Cardiac septum (tissue), 1 donor: Measurements from ENCODE around the gene PHLDA3. TPM values are rescaled to one million over a fixed set of nuclear protein-coding genes. Genes with fewer than 3 reads are reported as not detected.
"Not testable (repeated sequence)": the region's sequence is repeated elsewhere in the genome, so short reads cannot be mapped to it uniquely, and the experiment has no call there.

Source experiments
- DNase-seq: peaks from one replicate; pipeline ENCODE4 v3.0.0-alpha.2; 2020; ENCODE audit warnings: low spot score
- intact Hi-C: fragments of 100-400 bp; cut with DNase I; formaldehyde crosslinking; loops from one replicate; pipeline ENCODE4 v1.14.0; 2022
- total RNA-seq: library from RNA; stranded (reverse); fragmentation: NEBNext Ultra II Directional; extraction: Animal tissue kit (Norgen Biotek cat#: 25700); gene quantifications from one replicate; pipeline ENCODE4 v1.2.1, GENCODE V29; 2021
- donor health status: DM: no; HTN: no; CAD: no.

Gene PHLDA3
- total RNA-seq, 1 donor from 2014 or later, result 44.6 TPM

DNA sequence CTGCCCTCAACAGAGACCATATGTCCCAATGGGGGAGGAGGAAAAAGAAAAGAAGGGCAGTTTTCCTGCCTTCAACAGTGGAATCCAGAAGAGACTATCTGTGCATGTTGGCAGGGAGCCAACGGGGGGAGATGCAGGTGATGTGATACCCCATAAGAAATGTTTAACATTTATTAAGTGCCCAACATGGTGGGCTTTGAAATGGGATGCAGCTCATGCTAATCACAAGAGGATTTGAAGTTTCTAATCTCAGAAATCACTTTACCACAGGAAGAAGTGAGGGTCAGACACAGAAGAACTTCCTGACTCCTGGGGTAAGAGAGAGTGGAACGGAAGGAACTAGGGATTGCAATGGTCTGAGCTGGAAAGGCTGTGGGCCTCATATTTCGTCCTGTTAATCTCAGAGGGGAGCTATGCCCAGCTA lies 21.7 kb upstream of the PHLDA3 start:
- intact Hi-C loops, result no loop called here

GRCh38 chr1:201489643-201490261 lies 20.8 kb upstream of the PHLDA3 start:
- intact Hi-C loops, result no loop called here
- no peak for DNase-seq

More for the DNA sequence above, 21.7 kb upstream of the PHLDA3 start:
- DNase-seq, result no peak

DNA sequence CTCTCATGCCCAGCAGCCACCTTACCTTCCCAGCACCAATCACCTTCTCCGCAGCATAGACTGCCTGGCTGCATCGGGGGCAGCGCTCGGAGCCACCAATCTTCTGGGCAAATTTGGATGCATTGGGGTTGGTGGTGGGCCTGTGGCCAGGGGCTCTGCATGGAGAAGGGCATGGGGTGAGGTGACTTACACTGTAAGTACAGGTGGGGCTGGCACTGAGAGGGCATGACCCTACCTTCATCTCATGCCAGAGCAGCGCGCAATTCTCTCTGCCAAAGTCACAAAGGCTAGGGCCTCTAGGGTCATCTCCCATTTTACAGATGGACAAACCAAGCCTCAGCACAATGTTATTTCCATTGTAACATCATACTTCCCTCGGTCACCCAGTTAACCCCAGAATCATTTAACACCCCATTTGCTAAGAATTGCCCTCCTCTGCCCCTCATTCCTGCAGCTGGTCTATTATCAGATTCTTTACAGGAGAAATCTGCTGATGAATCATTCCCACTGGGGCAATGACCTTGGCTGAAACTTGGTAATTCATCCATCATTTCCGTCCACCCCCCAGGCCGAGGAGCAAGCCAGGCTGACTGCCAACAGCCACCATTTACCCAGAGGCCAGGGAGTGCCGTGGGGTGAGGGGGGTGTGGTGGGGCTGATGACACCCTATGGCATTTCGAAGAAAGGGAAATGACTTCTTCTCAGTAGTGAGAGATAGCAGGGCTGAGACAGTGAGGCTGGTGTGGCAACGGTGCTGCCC lies 20.0 kb upstream of the PHLDA3 start:
- intact Hi-C loops, result no loop called here
- DNase-seq, result no peak

DNA sequence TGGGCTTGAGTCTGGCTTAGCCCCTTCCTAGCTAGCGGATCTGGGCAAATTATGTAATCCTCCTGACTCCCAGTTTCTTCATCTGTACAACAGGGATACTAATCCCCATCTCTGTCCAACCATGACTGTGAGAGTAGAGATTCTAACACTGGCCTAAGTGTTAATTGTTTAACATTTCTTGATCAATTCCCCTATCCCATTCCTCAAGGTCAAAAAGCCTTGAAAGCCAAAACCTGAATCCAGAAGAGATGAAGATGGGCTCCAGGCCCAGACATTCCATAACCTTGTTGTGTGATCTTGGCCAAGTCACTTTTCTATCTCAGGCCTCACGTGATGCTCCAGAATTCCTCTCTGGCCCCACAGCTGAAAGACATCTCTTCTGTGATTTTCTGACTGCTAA lies 18.8 kb upstream of the PHLDA3 start:
- no peak for DNase-seq
- intact Hi-C loops, result no loop called here

GRCh38 chr1:201486187-201486586 lies 17.2 kb upstream of the PHLDA3 start:
- intact Hi-C loops, result no loop called here
- DNase-seq, result no peak

- intact Hi-C loops, result no loop called here
- DNase-seq, result no peak
These were observed 16.3 kb upstream of the PHLDA3 start for GRCh38 chr1:201485184-201485774.

DNA sequence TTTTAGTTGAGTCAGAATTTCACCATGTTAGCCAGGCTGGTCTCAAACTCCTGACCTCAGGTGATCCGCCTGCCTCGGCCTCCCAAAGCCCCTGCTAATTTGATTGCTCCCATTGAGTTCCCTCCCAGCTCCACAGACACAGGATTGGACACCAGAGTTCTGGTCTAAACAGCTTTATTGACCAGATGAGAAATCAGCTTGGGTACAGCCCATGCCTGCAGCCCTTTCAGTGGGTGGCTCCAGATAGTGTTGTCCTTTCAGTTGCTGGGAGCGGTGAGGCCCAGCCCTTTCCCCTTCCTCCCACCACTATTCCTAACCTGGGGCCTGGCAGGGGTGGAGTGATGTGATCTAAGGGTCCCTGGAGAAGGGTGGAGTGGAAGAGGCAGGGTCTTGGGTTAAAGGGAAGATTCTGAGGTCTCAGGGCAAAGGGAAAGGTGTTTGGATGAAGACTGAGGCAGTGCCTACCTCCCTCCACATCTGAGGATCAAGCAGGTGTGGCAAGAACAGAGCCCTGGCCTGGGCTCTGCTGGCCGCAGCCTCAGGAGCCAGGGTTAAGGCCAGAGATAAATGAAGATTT lies 14.5 kb upstream of the PHLDA3 start:
- intact Hi-C loops, result no loop called here
- no peak for DNase-seq

GRCh38 chr1:201482755-201483154 lies 13.8 kb upstream of the PHLDA3 start:
- DNase-seq, result no peak
- intact Hi-C loops, result loop anchor here (1.0 kb wide), 1 partner anchor 31 kb away; no protein-coding TSS in a partner anchor

- intact Hi-C loops, result loop anchor here (1.0 kb wide), 2 partner anchors 31 to 34 kb away; no protein-coding TSS in a partner anchor
- DNase-seq, result peak; percentile 93
These were observed 12.9 kb upstream of the PHLDA3 start for GRCh38 chr1:201481761-201482493.

- no peak for DNase-seq
- intact Hi-C loops, result loop anchor here (1.0 kb wide), 1 partner anchor 33 kb away; no protein-coding TSS in a partner anchor
These were observed 12.0 kb upstream of the PHLDA3 start for GRCh38 chr1:201481004-201481380.

- peak; percentile 91 for DNase-seq
- intact Hi-C loops, result loop anchor here (1.0 kb wide), 1 partner anchor 32 kb away; no protein-coding TSS in a partner anchor
These were observed 11.4 kb upstream of the PHLDA3 start for GRCh38 chr1:201480231-201481003.

- intact Hi-C loops, result no loop called here
- DNase-seq, result no peak
These were observed 10.3 kb upstream of the PHLDA3 start for GRCh38 chr1:201479201-201479730.

GRCh38 chr1:201478666-201479065 lies 9.7 kb upstream of the PHLDA3 start:
- DNase-seq, intact Hi-C loops: not testable (repeated sequence)

- DNase-seq, result no peak
- intact Hi-C loops, result no loop called here
These were observed 7.8 kb upstream of the PHLDA3 start for GRCh38 chr1:201476670-201477344.

- DNase-seq, result no peak
- intact Hi-C loops, result no loop called here
These were observed 7.1 kb upstream of the PHLDA3 start for GRCh38 chr1:201475915-201476669.

DNA sequence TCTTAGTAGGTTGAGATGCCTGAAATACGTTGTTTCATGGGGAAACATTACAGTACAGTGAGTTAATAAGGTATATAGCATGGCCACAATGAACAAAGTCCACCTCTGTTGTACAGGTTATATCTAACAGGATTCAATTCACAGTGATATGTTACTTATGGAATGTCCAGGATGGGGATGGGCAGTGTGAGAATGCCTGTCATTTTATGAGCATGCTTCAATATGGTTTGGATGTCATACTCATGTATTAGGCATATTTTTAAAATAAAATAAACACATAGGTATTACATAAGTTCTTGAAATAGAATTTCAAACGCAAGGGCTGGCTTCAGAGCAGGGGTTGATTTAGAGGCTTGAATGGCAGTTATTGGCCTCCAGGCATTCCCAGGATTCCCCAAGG lies 6.1 kb upstream of the PHLDA3 start:
- no peak for DNase-seq
- intact Hi-C loops, result no loop called here

DNA sequence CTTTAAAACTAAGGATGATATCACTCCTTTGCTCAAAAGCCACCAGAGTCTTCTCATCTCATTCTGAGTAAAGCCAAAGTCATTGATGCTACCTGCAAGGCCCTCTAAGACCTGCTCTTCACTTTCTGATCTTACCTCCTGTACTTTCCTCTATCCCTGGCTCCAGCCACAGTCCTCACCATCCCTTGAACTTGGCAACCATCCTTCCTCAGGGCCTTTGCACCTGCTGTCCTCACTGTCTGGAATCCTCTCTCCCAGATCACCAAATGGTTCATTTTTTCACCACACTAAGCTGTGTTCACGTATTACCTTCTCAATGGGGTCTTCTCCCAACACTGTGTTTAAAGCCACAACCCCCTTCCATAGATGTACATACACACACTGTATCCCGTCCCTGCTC lies 4.3 kb upstream of the PHLDA3 start:
- intact Hi-C loops, result no loop called here
- no peak for DNase-seq
